NCI-H460 (cell line): ENCODE results near the gene EPB42. TPM values are rescaled to one million over a fixed set of nuclear protein-coding genes. Genes with fewer than 3 reads are reported as not detected.
"Not testable (repeated sequence)": the region's sequence is repeated elsewhere in the genome, so short reads cannot be mapped to it uniquely, and the experiment has no call there.

ENCODE experiments used
- DNase-seq: peaks from one replicate; pipeline ENCODE4 v3.0.0-alpha.2; 2016; ENCODE audit warnings: low read depth; ENCODE audit errors: extremely low read depth
- total RNA-seq: library from RNA; depleted of rRNA; stranded (reverse); fragments of >200 nt; shearing (Covaris generic); gene quantifications from 2 replicates; pipeline ENCODE4 v1.2.3, GENCODE V29; 2014

The EPB42 gene
- total RNA-seq, 1 experiment from 2014 or later, result not detected

GRCh38 chr15:43189296-43189695 lies 31.5 kb downstream of the EPB42 start:
- no peak for DNase-seq

GRCh38 chr15:43187544-43188155 lies 33.2 kb downstream of the EPB42 start:
- DNase-seq, result peak; percentile 30

DNA sequence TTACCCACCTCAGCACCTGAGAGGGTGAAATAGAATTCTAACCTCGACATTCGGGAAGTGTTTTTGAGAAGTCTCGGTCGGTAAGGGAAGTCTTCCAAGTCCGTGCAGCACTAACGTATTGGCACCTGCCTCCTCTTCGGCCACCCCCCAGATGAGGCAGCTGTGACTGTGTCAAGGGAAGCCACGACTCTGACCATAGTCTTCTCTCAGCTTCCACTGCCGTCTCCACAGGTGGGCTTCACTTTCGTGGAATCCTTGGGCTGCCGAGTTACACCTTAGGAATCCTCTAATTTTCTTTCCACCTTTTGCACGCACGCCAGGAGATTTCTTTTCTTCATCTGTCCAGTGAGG lies 34.8 kb downstream of the EPB42 start:
- no peak for DNase-seq

DNA sequence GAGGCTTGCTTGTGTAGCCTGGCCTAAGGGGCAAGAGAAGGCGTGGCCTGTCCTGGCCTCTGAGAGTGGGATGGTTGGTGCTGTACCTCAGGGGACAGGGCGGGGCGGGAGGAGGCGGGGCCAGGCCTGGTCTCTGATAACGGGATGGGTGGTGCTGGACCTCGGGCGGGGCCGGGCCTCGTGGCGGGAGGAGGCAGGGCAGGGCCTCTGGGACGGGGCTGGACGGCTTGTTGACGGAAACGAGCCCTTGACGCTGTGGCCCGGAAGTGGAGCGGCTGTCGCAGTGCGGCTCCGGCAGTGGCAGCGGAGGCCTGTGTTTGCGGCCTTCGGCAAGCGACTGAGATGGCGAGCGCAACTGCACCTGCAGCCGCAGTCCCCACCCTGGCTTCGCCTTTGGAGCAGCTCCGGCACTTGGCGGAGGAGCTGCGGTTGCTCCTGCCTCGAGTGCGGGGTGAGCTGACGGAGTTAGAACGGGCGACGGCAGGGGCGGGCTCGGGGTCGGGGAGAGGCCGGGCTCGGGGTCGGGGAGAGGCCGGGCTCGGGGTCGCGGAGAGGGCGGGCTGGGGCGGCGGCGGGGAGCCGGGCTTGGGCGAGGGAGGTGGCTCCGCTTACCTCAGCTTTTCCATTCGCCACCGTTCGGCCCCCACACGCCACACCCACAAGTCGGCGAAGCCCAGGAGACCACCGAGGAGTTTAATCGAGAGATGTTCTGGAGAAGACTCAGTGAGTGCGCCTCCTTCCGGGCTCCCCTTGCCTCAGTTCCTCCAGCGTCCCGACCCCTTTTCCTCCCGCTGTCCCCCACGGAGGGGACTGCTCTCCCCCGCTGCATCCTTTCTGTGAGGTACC lies 35.4 kb downstream of the EPB42 start, which contains the start of gene CCNDBP1:
TSS of gene CCNDBP1 (plus strand) at position 247 of the 846 bp plus-strand sequence. CDS start at position 343, 96 bp downstream.
- peak; percentile 90 for DNase-seq

- DNase-seq, result no peak
Measured at GRCh38 chr15:43184407-43185124, 36.3 kb downstream of the EPB42 start.

- DNase-seq, result no peak
Measured at GRCh38 chr15:43183270-43183669, 37.5 kb downstream of the EPB42 start.

- not testable (repeated sequence) for DNase-seq
Measured at GRCh38 chr15:43177147-43177546, 43.7 kb downstream of the EPB42 start.

- not testable (repeated sequence) for DNase-seq
Measured at GRCh38 chr15:43175656-43176309, 45.0 kb downstream of the EPB42 start.

GRCh38 chr15:43169888-43170287 lies 50.9 kb downstream of the EPB42 start:
- no peak for DNase-seq

GRCh38 chr15:43168192-43169107 lies 52.4 kb downstream of the EPB42 start:
- no peak for DNase-seq

- DNase-seq, result not testable (repeated sequence)
Measured at GRCh38 chr15:43167261-43167660, 53.6 kb downstream of the EPB42 start.

GRCh38 chr15:43165801-43166325 lies 55.0 kb downstream of the EPB42 start:
- DNase-seq, result no peak

- no peak for DNase-seq
Measured at GRCh38 chr15:43153269-43153668, 67.5 kb downstream of the EPB42 start.

DNA sequence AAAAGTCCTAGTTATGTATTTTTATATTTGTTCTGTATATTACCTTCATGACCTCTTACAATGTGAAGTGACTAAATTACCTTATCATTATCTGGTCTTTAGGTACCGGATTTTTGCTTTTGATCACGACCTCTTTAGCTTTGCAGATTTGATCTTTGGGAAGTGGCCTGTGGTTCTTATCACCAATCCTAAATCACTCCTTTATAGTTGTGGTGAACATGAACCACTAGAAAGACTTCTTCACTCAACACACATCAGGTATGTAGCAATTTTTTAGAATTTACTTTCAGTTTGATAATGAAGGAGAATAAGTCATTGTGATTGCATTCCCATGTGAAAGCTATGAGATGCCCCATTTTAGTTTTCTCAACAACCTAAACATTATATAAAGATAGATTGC lies 69.1 kb downstream of the EPB42 start:
- no peak for DNase-seq

DNA sequence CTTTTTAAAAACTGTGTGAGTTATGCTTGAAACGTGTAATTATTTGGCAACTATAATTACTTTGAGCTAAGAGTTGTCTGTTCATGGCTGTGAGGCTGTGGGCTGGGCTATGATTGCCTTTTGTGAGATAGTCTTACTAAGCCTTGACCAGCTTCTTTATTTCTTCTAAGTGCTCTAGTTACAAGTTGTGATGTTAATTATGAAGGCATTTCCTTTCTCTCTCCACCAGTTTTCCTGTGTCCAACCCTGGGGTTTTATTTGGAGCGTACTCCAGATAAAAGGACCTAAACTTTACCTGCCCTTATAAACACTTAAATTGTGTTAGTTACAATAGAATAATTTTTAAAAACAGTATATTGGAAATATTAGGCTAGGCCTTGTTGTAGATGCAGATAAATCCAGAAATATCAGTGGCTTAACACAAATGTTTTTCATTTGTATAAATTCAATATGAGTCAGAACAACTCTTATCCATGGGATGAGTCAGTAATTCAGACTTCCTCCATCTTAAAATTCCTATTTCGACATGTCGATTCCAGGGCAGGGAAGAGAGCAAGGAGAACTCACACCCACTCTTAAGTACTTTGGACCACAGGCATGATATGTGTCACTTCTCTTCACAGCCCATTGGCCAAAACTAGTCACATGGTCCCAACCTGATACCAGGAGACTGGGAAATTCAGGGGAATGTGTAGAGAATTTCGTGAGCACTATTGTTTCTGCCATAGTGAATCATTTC lies 70.5 kb downstream of the EPB42 start:
- DNase-seq, result no peak
